H9 (cell line): ENCODE data around the gene PLEKHJ1. TPM values are rescaled to one million over a fixed set of nuclear protein-coding genes. Genes with fewer than 3 reads are reported as not detected.

ENCODE experiments used
- DNase-seq: peaks from one replicate; pipeline ENCODE4 v3.0.0-alpha.2; 2017
- H2AFZ ChIP-seq: one replicate; pipeline ENCODE4 v1.6.1; 2013; ENCODE audit warnings: mild to moderate bottlenecking, low read length, control low read depth, moderate library complexity
- H2AK5ac ChIP-seq: 2 replicates; pipeline ENCODE4 v1.6.1; 2013; ENCODE audit warnings: low read length, control low read depth, mixed read lengths; ENCODE audit not compliant: insufficient read length
- H2BK120ac ChIP-seq: one replicate; pipeline ENCODE4 v1.6.1; 2013; ENCODE audit warnings: low read depth, mild to moderate bottlenecking, low read length, control low read depth, inconsistent platforms; ENCODE audit not compliant: poor library complexity, severe bottlenecking
- H2BK12ac ChIP-seq: 2 replicates; pipeline ENCODE4 v1.6.1; 2013; ENCODE audit warnings: low read length, control low read depth, mixed read lengths, low read depth; ENCODE audit not compliant: insufficient read length
- H2BK15ac ChIP-seq: 2 replicates; pipeline ENCODE4 v1.6.1; 2013; ENCODE audit warnings: low read depth, low read length, control low read depth
- H2BK20ac ChIP-seq: one replicate; pipeline ENCODE4 v1.6.1; 2013; ENCODE audit warnings: low read depth, mild to moderate bottlenecking, low read length, control low read depth, inconsistent platforms; ENCODE audit not compliant: poor library complexity, severe bottlenecking
- H2BK5ac ChIP-seq: 2 replicates; pipeline ENCODE4 v1.6.1; 2013; ENCODE audit warnings: low read length, control low read depth, mixed read lengths; ENCODE audit not compliant: insufficient read length
- H3K14ac ChIP-seq: 2 replicates; pipeline ENCODE4 v1.6.1; 2013; ENCODE audit warnings: low read length, control low read depth; ENCODE audit not compliant: insufficient read depth
- H3K18ac ChIP-seq: 2 replicates; pipeline ENCODE4 v1.6.1; 2013; ENCODE audit warnings: low read depth, mild to moderate bottlenecking, mixed read lengths, low read length, control low read depth; ENCODE audit not compliant: insufficient read length
- H3K23ac ChIP-seq: 2 replicates; pipeline ENCODE4 v1.6.1; 2013; ENCODE audit warnings: low read length, control low read depth, mixed read lengths, low read depth; ENCODE audit not compliant: insufficient read length
- H3K23me2 ChIP-seq: 2 replicates; pipeline ENCODE4 v1.6.1; 2013; ENCODE audit warnings: low read depth, mild to moderate bottlenecking, mixed read lengths, low read length, control low read depth; ENCODE audit not compliant: insufficient read length, poor library complexity, severe bottlenecking
- H3K27ac ChIP-seq: 2 replicates; pipeline ENCODE4 v1.5.1; 2013; ENCODE audit warnings: low read length, control low read depth, mixed read lengths, low read depth; ENCODE audit not compliant: insufficient read length
- H3K27me3 ChIP-seq: 2 replicates; pipeline ENCODE4 v1.6.1; 2013; ENCODE audit warnings: low read length, control low read depth, inconsistent platforms; ENCODE audit not compliant: insufficient read depth
- H3K4ac ChIP-seq: 2 replicates; pipeline ENCODE4 v1.6.1; 2013; ENCODE audit warnings: low read depth, mild to moderate bottlenecking, control low read depth, inconsistent platforms, low read length, moderate library complexity
- H3K4me1 ChIP-seq: 2 replicates; pipeline ENCODE4 v1.6.1; 2013; ENCODE audit warnings: low read length, control low read depth, inconsistent platforms; ENCODE audit not compliant: insufficient read depth
- H3K4me2 ChIP-seq: 2 replicates; pipeline ENCODE4 v1.6.1; 2013; ENCODE audit warnings: low read length, control low read depth, mixed read lengths; ENCODE audit not compliant: insufficient read length, insufficient read depth
- H3K56ac ChIP-seq: 2 replicates; pipeline ENCODE4 v1.6.1; 2013; ENCODE audit warnings: low read depth, mild to moderate bottlenecking, mixed read lengths, low read length, control low read depth; ENCODE audit not compliant: insufficient read length
- H3K79me1 ChIP-seq: 2 replicates; pipeline ENCODE4 v1.6.1; 2013; ENCODE audit warnings: low read depth, mild to moderate bottlenecking, moderate library complexity, low read length, control low read depth, inconsistent platforms; ENCODE audit not compliant: insufficient read depth, poor library complexity, severe bottlenecking
- H3K79me2 ChIP-seq: 2 replicates; pipeline ENCODE4 v1.6.1; 2013; ENCODE audit warnings: low read length, control low read depth, inconsistent platforms; ENCODE audit not compliant: insufficient read depth
- H3K9ac ChIP-seq: 2 replicates; pipeline ENCODE4 v1.6.1; 2013; ENCODE audit warnings: low read length, control low read depth, mixed read lengths; ENCODE audit not compliant: insufficient read length; ENCODE audit errors: extremely low read depth
- H3K9me3 ChIP-seq: one replicate; pipeline ENCODE4 v1.6.1; 2013; ENCODE audit warnings: low read depth, low read length, inconsistent platforms; ENCODE audit not compliant: control insufficient read depth
- H3T11ph ChIP-seq: one replicate; pipeline ENCODE4 v1.6.1; 2013; ENCODE audit warnings: mild to moderate bottlenecking, low read length, control low read depth, inconsistent platforms
- H4K20me1 ChIP-seq: one replicate; pipeline ENCODE4 v1.6.1; 2013; ENCODE audit not compliant: control insufficient read depth, insufficient read length, insufficient read depth
- H4K5ac ChIP-seq: 2 replicates; pipeline ENCODE4 v1.6.1; 2013; ENCODE audit warnings: low read depth, mild to moderate bottlenecking, mixed read lengths, low read length, control low read depth; ENCODE audit not compliant: insufficient read length
- H4K8ac ChIP-seq: replicated peaks from 2 replicates; pipeline ENCODE4 v1.6.1; 2013; ENCODE audit warnings: low read length, control low read depth, mixed read lengths, low read depth; ENCODE audit not compliant: insufficient read length
- H4K91ac ChIP-seq: 2 replicates; pipeline ENCODE4 v1.6.1; 2013; ENCODE audit warnings: low read depth, mild to moderate bottlenecking, moderate library complexity, mixed read lengths, low read length, control low read depth; ENCODE audit not compliant: insufficient read length
- H3K27ac Mint-ChIP-seq, 3 experiments: 2 replicates in 2 of 3; 3 replicates in 1 of 3; pipeline ENCODE4 v1.8.0; 2020 to 2021; ENCODE audit warnings: mixed read lengths in 3 of 3, mild to moderate bottlenecking in 1 of 3, moderate library complexity in 1 of 3
- H3K27me3 Mint-ChIP-seq: 2 replicates; pipeline ENCODE4 v1.8.0; 2021; ENCODE audit warnings: low read depth, mild to moderate bottlenecking, moderate library complexity, mixed read lengths
- H3K36me3 Mint-ChIP-seq, 3 experiments: 2 replicates in 2 of 3; 3 replicates in 1 of 3; pipeline ENCODE4 v1.8.0; 2020 to 2021; ENCODE audit warnings: low read depth in 3 of 3, mixed read lengths in 3 of 3; ENCODE audit not compliant: insufficient read depth in 1 of 3
- H3K4me1 Mint-ChIP-seq, 2 experiments: 2 replicates each; pipeline ENCODE4 v1.8.0; 2020; ENCODE audit warnings: mixed read lengths in 2 of 2
- H3K4me3 Mint-ChIP-seq, 2 experiments: 2 replicates in 1 of 2; 3 replicates in 1 of 2; pipeline ENCODE4 v1.8.0; 2020 to 2021; ENCODE audit warnings: mild to moderate bottlenecking in 2 of 2, mixed read lengths in 2 of 2, moderate library complexity in 1 of 2
- H3K9me3 Mint-ChIP-seq, 2 experiments: 2 replicates in 1 of 2; 3 replicates in 1 of 2; pipeline ENCODE4 v1.8.0; 2020; ENCODE audit warnings: mild to moderate bottlenecking in 2 of 2, mixed read lengths in 2 of 2, moderate library complexity in 1 of 2
- WGBS: extraction: QIAGEN DNeasy Blood & Tissue Kit; methylation state at CpG from one replicate; pipeline ENCODE4 v1.1.7; 2013; ENCODE audit warnings: missing lambda C conversion rate, low lambda C conversion rate, mixed read lengths; ENCODE audit not compliant: insufficient read length; ENCODE audit errors: extremely low coverage; 5-methylcytosine and 5-hydroxymethylcytosine counted together
- total RNA-seq: library from RNA; stranded (reverse); gene quantifications from 2 replicates; pipeline ENCODE4 v1.2.1, GENCODE V29; 2021
- TF ChIP-seq, protein P1 (sequence below): fragments of 200-600 bp; sonication (generic); conservative IDR thresholded peaks from 3 replicates; pipeline ENCODE4 v1.8.0; 2021; ENCODE audit warnings: antibody characterized with exemption, mild to moderate bottlenecking

Gene PLEKHJ1
- total RNA-seq, 1 experiment from 2014 or later, result 139 TPM

DNA sequence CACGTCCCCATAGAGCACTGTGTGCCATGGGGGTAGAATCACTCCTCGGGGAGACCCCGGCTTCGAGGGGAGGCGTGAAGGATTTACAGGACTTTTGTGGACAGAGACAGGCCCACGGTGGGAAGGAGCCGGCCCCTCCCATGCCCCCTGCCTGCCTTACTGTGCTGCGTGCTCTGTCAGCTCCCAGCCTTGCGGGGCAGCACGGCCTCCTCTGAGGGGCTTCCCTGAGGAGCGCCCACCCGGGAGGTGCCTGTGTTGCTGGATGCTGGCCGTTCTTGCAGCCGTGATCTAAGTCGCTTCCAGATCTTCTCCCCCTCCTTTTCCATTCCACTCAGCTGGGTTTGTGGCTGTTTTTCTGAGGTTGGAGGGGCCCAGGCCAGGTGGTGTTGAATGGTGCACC lies 29.1 kb downstream of the PLEKHJ1 start:
- Histone ChIP-seq H3K23me2 (no peaks in the 10 kb centered on the region), H3K9ac (no peak overlapping the region), H2BK20ac (no peak overlapping the region), H3T11ph (no peak overlapping the region), H3K4ac (no peak overlapping the region), H4K20me1 (no peaks in the 10 kb centered on the region), H3K23ac (no peak overlapping the region), H2BK15ac (no peak overlapping the region), H3K27me3 (no peaks in the 10 kb centered on the region), H2BK120ac (no peak overlapping the region), H3K79me2 (no peaks in the 10 kb centered on the region), H2AK5ac (no peak overlapping the region), H3K27ac (no peak overlapping the region), H3K79me1 (no peaks in the 10 kb centered on the region), H3K14ac (no peak overlapping the region), H2AFZ (no peak overlapping the region), H4K5ac (no peak overlapping the region), H3K56ac (no peak overlapping the region), H3K4me1 (no peaks in the 10 kb centered on the region), H2BK12ac (no peak overlapping the region), H4K8ac (no peak overlapping the region), H3K9me3 (no peaks in the 10 kb centered on the region), H3K18ac (no peak overlapping the region), H2BK5ac (no peak overlapping the region), H4K91ac (no peak overlapping the region), H3K4me2 (no peak overlapping the region)
- no peaks in the 10 kb centered on the region for H3K4me1 Mint-ChIP-seq
- H3K27me3 Mint-ChIP-seq, result no peaks in the 10 kb centered on the region
- no peak for DNase-seq
- no CpG with 5 or more reads among the region's 15 CpGs for WGBS
- H3K27ac Mint-ChIP-seq, result peak overlapping the region in 1 of 3 experiments; percentile 77; a peak in 2 of 7 replicates
- H3K9me3 Mint-ChIP-seq, result no peaks in the 10 kb centered on the region
- peaks cover 18 to 39% (median 35%) of the 10 kb centered on the region in 3 experiments for H3K36me3 Mint-ChIP-seq
- TF ChIP-seq, protein P1, sequence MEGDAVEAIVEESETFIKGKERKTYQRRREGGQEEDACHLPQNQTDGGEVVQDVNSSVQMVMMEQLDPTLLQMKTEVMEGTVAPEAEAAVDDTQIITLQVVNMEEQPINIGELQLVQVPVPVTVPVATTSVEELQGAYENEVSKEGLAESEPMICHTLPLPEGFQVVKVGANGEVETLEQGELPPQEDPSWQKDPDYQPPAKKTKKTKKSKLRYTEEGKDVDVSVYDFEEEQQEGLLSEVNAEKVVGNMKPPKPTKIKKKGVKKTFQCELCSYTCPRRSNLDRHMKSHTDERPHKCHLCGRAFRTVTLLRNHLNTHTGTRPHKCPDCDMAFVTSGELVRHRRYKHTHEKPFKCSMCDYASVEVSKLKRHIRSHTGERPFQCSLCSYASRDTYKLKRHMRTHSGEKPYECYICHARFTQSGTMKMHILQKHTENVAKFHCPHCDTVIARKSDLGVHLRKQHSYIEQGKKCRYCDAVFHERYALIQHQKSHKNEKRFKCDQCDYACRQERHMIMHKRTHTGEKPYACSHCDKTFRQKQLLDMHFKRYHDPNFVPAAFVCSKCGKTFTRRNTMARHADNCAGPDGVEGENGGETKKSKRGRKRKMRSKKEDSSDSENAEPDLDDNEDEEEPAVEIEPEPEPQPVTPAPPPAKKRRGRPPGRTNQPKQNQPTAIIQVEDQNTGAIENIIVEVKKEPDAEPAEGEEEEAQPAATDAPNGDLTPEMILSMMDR, result no peak
- no peak overlapping the region for H3K4me3 Mint-ChIP-seq
